ENCODE results near the gene ALPL.

Gene ALPL

GRCh38 chr1:21532496-21532895 is 23.3 kb downstream of the ALPL start:
- no peak for FAIRE-seq

GRCh38 chr1:21532992-21533534 is 23.8 kb downstream of the ALPL start:
- FAIRE-seq: no peak

- FAIRE-seq: no peak
Observed at GRCh38 chr1:21534146-21534545, 24.9 kb downstream of the ALPL start.

- FAIRE-seq: no peak
Observed at GRCh38 chr1:21534674-21535378, 25.6 kb downstream of the ALPL start.

- FAIRE-seq: no peak
Observed at GRCh38 chr1:21536218-21536617, 27.0 kb downstream of the ALPL start.

GRCh38 chr1:21537511-21537931 is 28.3 kb downstream of the ALPL start:
- FAIRE-seq: no peak

GRCh38 chr1:21537932-21538630 is 28.9 kb downstream of the ALPL start:
- FAIRE-seq: no peak

- no peak for FAIRE-seq
Observed at GRCh38 chr1:21539933-21540332, 30.7 kb downstream of the ALPL start.

- no peak for FAIRE-seq
Observed at GRCh38 chr1:21541329-21541728, 32.1 kb downstream of the ALPL start.

- no peak for FAIRE-seq
Observed at GRCh38 chr1:21541835-21542234, 32.6 kb downstream of the ALPL start.

GRCh38 chr1:21543598-21543997 is 34.4 kb downstream of the ALPL start:
- FAIRE-seq: no peak

- FAIRE-seq: no peak
Observed at GRCh38 chr1:21544095-21544494, 34.9 kb downstream of the ALPL start.

GRCh38 chr1:21546122-21546825 is 37.1 kb downstream of the ALPL start:
- FAIRE-seq: no peak

- FAIRE-seq: no peak
Observed at GRCh38 chr1:21547876-21548275, 38.7 kb downstream of the ALPL start.

GRCh38 chr1:21550097-21550496 is 40.9 kb downstream of the ALPL start:
- no peak for FAIRE-seq

GRCh38 chr1:21550866-21551475 is 41.7 kb downstream of the ALPL start:
- FAIRE-seq: no peak

- FAIRE-seq: no peak
Observed at GRCh38 chr1:21552715-21553114, 43.5 kb downstream of the ALPL start.

GRCh38 chr1:21553116-21553926 is 44.1 kb downstream of the ALPL start:
- FAIRE-seq: no peak

- no peak for FAIRE-seq
Observed at GRCh38 chr1:21559788-21560567, 50.8 kb downstream of the ALPL start.

- FAIRE-seq: no peak
Observed at GRCh38 chr1:21560916-21561638, 51.9 kb downstream of the ALPL start.

- no peak for FAIRE-seq
Observed at GRCh38 chr1:21562896-21563295, 53.7 kb downstream of the ALPL start.

Measured in colon (tissue), 2 donors.